B cell (primary cell): Measurements from ENCODE around the gene PTPRN2. TPM values are rescaled to one million over a fixed set of nuclear protein-coding genes. Genes with fewer than 3 reads are reported as not detected.

Experiments used
- ATAC-seq: fragments of 200-7000 bp; cut with Tn5 transposase; one replicate; pipeline ENCODE4 v1.10.0; 2021; ENCODE audit warnings: low read depth, mild to moderate bottlenecking, moderate number of reproducible peaks, moderate library complexity
- CTCF ChIA-PET: fragments of 350-600 bp; sonication (Branson Sonifier 250); formaldehyde crosslinking; loops from one replicate; lab custom pipeline; 2021; ENCODE audit warnings: antibody characterized with exemption, inconsistent platforms; lab: Charles Lee
- POLR2A ChIA-PET: fragments of 350-600 bp; sonication (Branson Sonifier 250); formaldehyde crosslinking; loops from one replicate; lab custom pipeline; 2021; ENCODE audit warnings: antibody characterized with exemption; lab: Charles Lee
- DNase-seq: peaks from one replicate; pipeline ENCODE4 v3.0.0; 2013
- H2AFZ ChIP-seq: 2 replicates; pipeline ENCODE4 v1.6.1; 2012; ENCODE audit warnings: mild to moderate bottlenecking, low read depth, low read length; ENCODE audit not compliant: insufficient read depth, poor library complexity, severe bottlenecking
- H3K27ac ChIP-seq, 2 donors: 1 replicate in 1 of 2; 2 replicates in 1 of 2; pipeline ENCODE4 v1.5.1; 2012 to 2013; ENCODE audit warnings: low read length in 2 of 2, mild to moderate bottlenecking in 2 of 2, moderate library complexity in 1 of 2
- H3K27me3 ChIP-seq, 4 experiments: fragments of 200-600 bp in 1 of 4; sonication (generic) in 1 of 4; replicated peaks in 1 of 4; 1 replicate in 2 of 4; 2 replicates in 2 of 4; pipeline versions ENCODE4 v1.6.1 to v1.7.0; 2013 to 2016; ENCODE audit warnings: low read length in 3 of 4, mild to moderate bottlenecking in 2 of 4, mixed read lengths in 1 of 4, moderate library complexity in 1 of 4; ENCODE audit not compliant: insufficient read depth in 4 of 4, control insufficient read depth in 3 of 4; ENCODE audit errors: control extremely low read depth in 1 of 4
- H3K36me3 ChIP-seq, 2 experiments: replicated peaks in 1 of 2; 1 replicate in 1 of 2; 2 replicates in 1 of 2; pipeline versions ENCODE4 v1.6.1 to v1.7.1; 2013; ENCODE audit warnings: low read length in 1 of 2; ENCODE audit not compliant: insufficient read depth in 2 of 2, control insufficient read depth in 1 of 2; ENCODE audit errors: control extremely low read depth in 1 of 2, extremely low read depth in 1 of 2
- H3K4me1 ChIP-seq, 2 donors: fragments of 200-600 bp in 1 of 2; sonication (generic) in 1 of 2; 1 replicate in 1 of 2; 2 replicates in 1 of 2; pipeline versions ENCODE4 v1.5.1 to v1.6.1; 2013 to 2017; ENCODE audit warnings: low read length in 2 of 2; ENCODE audit not compliant: control insufficient read depth in 2 of 2, insufficient read depth in 2 of 2
- H3K4me2 ChIP-seq: replicated peaks from 2 replicates; pipeline ENCODE3; 2012; ENCODE audit warnings: mild to moderate bottlenecking, low read depth, low read length; ENCODE audit not compliant: poor library complexity, severe bottlenecking
- H3K4me3 ChIP-seq, 5 experiments: fragments of 200-600 bp in 1 of 5; sonication (generic) in 1 of 5; 1 replicate in 3 of 5; 2 replicates in 2 of 5; pipeline versions ENCODE4 v1.5.1 to v1.7.0; 2011 to 2016; ENCODE audit warnings: low read length in 4 of 5, mild to moderate bottlenecking in 4 of 5, low read depth in 2 of 5, control low read depth in 1 of 5, moderate library complexity in 1 of 5; ENCODE audit not compliant: insufficient read depth in 1 of 5; ENCODE audit errors: control extremely low read depth in 1 of 5, extremely low read depth in 1 of 5
- H3K79me2 ChIP-seq: fragments of 200-600 bp; sonication (generic); one replicate; pipeline ENCODE4 v1.6.0; 2016; ENCODE audit warnings: low read length; ENCODE audit not compliant: control insufficient read depth, insufficient read depth
- H3K9ac ChIP-seq: fragments of 200-600 bp; sonication (generic); 2 replicates; pipeline ENCODE4 v1.6.1; 2017; ENCODE audit warnings: mild to moderate bottlenecking, low read length, moderate library complexity
- H3K9me3 ChIP-seq, 3 donors: one replicate each; pipeline versions ENCODE4 v1.6.1 to v1.7.1; 2013; ENCODE audit warnings: low read length in 2 of 3; ENCODE audit not compliant: control insufficient read depth in 2 of 3, insufficient read depth in 1 of 3; ENCODE audit errors: control extremely low read depth in 1 of 3
- H4K20me1 ChIP-seq: 2 replicates; pipeline ENCODE4 v1.6.0; 2012; ENCODE audit warnings: mild to moderate bottlenecking, low read length; ENCODE audit not compliant: insufficient read depth, control insufficient read depth, poor library complexity, severe bottlenecking
- H3K27ac Mint-ChIP-seq: one replicate; pipeline ENCODE4 v1.8.0; 2021; ENCODE audit warnings: mixed read lengths
- H3K27me3 Mint-ChIP-seq: one replicate; pipeline ENCODE4 v1.8.0; 2021; ENCODE audit warnings: mixed read lengths
- H3K4me1 Mint-ChIP-seq: one replicate; pipeline ENCODE4 v1.8.0; 2021; ENCODE audit warnings: mixed read lengths
- H3K4me3 Mint-ChIP-seq: one replicate; pipeline ENCODE4 v1.8.0; 2021; ENCODE audit warnings: mixed read lengths
- H3K9me3 Mint-ChIP-seq: one replicate; pipeline ENCODE4 v1.8.0; 2022; ENCODE audit warnings: mixed read lengths; ENCODE audit not compliant: insufficient read depth
- CTCF ChIP-seq: fragments of 200-600 bp; IDR thresholded peaks from one replicate; pipeline ENCODE4 v1.8.0; 2022; ENCODE audit warnings: antibody characterized with exemption, mild to moderate bottlenecking
- EZH2 ChIP-seq: IDR thresholded peaks from 2 replicates; pipeline ENCODE4 v1.6.1; 2012; ENCODE audit warnings: borderline replicate concordance, low read depth, mild to moderate bottlenecking, moderate library complexity, low read length; ENCODE audit not compliant: insufficient read depth, poor library complexity, severe bottlenecking
- WGBS: methylation state at CpG from one replicate; pipeline ENCODE4 v1.1.5; 2013; ENCODE audit warnings: missing lambda C conversion rate; ENCODE audit not compliant: insufficient coverage; 5-methylcytosine and 5-hydroxymethylcytosine counted together
- intact Hi-C: fragments of 100-400 bp; cut with micrococcal nuclease; formaldehyde crosslinking; loops from one replicate; pipeline ENCODE4 v1.10.0; 2022
- polyA plus RNA-seq: library from polyadenylated mRNA; depleted of rRNA; stranded (reverse); fragments of >200 nt; gene quantifications from 2 replicates; pipeline ENCODE4 v1.2.3, GENCODE V29; 2012
- total RNA-seq, 2 donors: library from RNA; stranded (reverse); fragments of 120-200 nt in 1 of 2; gene quantifications; 1 replicate in 1 of 2; 2 replicates in 1 of 2; pipeline versions ENCODE4 v1.2.3 to v1.2.4, GENCODE V29; 2013 to 2022

PTPRN2 gene
- total and polyA plus RNA-seq, 2 donors (not counting 1 experiment from before 2014, with no cell fraction given), result 2.0 to 5.0 TPM

- H3K9me3 ChIP-seq, result peaks cover 0 to 48% (median 0%) of the 10 kb centered on the region in 3 donors
- POLR2A ChIA-PET, result no interaction called here
- H3K4me3 ChIP-seq, result no peak overlapping the region
- ATAC-seq, result no peak
- H3K36me3 ChIP-seq, result no peaks in the 10 kb centered on the region
- H3K4me1 Mint-ChIP-seq, result no peaks in the 10 kb centered on the region
- CTCF ChIA-PET, result no interaction called here
- H3K4me2 ChIP-seq, result no peak overlapping the region
- no peak overlapping the region for H3K27ac Mint-ChIP-seq
- no peaks in the 10 kb centered on the region for H3K27me3 ChIP-seq
- no peaks in the 10 kb centered on the region for H3K9me3 Mint-ChIP-seq
- H3K9ac ChIP-seq, result no peak overlapping the region
- TF ChIP-seq CTCF (no peak), EZH2 (no peak)
- no peaks in the 10 kb centered on the region for H4K20me1 ChIP-seq
- intact Hi-C loops, result no loop called here
- H3K4me1 ChIP-seq, result no peaks in the 10 kb centered on the region
- no peak overlapping the region for H3K27ac ChIP-seq
- 93% methylated on average over 24 of the region's 25 CpGs for WGBS
- H2AFZ ChIP-seq, result no peak overlapping the region
- H3K79me2 ChIP-seq, result no peaks in the 10 kb centered on the region
- DNase-seq, result no peak
- H3K4me3 Mint-ChIP-seq, result no peak overlapping the region
- H3K27me3 Mint-ChIP-seq, result no peaks in the 10 kb centered on the region
These were observed 323.5 kb downstream of the PTPRN2 start for GRCh38 chr7:158263964-158264748.
